Cardiac fibroblast (primary cell): ENCODE measurements around the gene HIPK2.

ENCODE experiments used
- DNase-seq, 2 donors: peaks; one replicate each; pipeline versions ENCODE4 v3.0.0 to v3.0.0-alpha.2; 2010; ENCODE audit warnings: low read depth in 2 of 2
- H3K4me3 ChIP-seq, 2 donors: replicated peaks in 1 of 2; 1 replicate in 1 of 2; 2 replicates in 1 of 2; pipeline ENCODE4 v1.5.1; 2011; ENCODE audit warnings: low read depth in 2 of 2, low read length in 2 of 2, mild to moderate bottlenecking in 2 of 2, moderate library complexity in 1 of 2
- TF ChIP-seq, protein P1 (sequence below): IDR thresholded peaks from one replicate; pipeline ENCODE4 v1.5.1; 2011; ENCODE audit warnings: low read depth, mild to moderate bottlenecking, low read length, inconsistent platforms

Gene HIPK2

GRCh38 chr7:139576179-139576973 lies 201.4 kb downstream of the HIPK2 start:
- no peak overlapping the region for H3K4me3 ChIP-seq
- TF ChIP-seq, protein P1, sequence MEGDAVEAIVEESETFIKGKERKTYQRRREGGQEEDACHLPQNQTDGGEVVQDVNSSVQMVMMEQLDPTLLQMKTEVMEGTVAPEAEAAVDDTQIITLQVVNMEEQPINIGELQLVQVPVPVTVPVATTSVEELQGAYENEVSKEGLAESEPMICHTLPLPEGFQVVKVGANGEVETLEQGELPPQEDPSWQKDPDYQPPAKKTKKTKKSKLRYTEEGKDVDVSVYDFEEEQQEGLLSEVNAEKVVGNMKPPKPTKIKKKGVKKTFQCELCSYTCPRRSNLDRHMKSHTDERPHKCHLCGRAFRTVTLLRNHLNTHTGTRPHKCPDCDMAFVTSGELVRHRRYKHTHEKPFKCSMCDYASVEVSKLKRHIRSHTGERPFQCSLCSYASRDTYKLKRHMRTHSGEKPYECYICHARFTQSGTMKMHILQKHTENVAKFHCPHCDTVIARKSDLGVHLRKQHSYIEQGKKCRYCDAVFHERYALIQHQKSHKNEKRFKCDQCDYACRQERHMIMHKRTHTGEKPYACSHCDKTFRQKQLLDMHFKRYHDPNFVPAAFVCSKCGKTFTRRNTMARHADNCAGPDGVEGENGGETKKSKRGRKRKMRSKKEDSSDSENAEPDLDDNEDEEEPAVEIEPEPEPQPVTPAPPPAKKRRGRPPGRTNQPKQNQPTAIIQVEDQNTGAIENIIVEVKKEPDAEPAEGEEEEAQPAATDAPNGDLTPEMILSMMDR, result no peak
- no peak for DNase-seq

DNA sequence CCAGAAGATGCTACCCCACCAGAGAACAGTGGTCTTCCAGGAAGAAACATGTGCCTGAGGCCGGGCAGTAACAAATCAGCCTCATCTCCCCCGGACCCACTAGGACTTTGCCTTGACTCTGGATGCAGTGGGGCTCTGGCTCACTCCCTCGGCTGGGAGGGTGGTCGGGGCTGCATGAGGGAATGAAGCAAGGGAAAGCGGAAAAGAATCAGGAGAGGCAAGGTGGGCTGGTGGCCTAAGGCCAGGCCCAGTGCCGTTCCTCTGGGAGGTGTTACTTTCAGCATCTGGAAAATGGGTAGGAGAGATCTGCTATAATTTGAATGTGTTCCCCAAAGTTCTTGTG lies 202.5 kb downstream of the HIPK2 start:
- TF ChIP-seq, protein P1, result no peak
- H3K4me3 ChIP-seq, result no peak overlapping the region
- no peak for DNase-seq

GRCh38 chr7:139574618-139575337 lies 203.0 kb downstream of the HIPK2 start:
- TF ChIP-seq, protein P1, result no peak
- no peak for DNase-seq
- H3K4me3 ChIP-seq, result no peak overlapping the region

DNA sequence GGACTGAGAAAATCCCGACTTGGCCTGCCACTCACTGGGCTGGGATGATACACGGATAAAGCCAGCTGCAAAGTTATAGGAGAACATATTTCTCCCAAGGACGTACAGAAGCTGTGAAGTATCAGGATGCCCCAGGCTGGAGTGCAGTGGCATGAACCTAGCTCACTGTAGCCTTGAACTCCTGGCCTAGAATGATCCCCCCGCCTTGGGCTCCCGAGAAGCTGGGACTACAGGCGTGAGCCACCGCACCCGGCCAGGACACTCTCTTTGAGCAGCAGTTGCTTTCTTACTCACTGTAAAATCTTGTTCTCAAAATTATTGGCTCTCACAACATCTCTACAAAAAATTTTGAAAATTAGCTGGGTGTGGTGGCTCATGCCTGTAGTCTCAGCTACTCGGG lies 203.9 kb downstream of the HIPK2 start:
- no peak overlapping the region for H3K4me3 ChIP-seq
- DNase-seq, result no peak
- TF ChIP-seq, protein P1, result no peak

DNA sequence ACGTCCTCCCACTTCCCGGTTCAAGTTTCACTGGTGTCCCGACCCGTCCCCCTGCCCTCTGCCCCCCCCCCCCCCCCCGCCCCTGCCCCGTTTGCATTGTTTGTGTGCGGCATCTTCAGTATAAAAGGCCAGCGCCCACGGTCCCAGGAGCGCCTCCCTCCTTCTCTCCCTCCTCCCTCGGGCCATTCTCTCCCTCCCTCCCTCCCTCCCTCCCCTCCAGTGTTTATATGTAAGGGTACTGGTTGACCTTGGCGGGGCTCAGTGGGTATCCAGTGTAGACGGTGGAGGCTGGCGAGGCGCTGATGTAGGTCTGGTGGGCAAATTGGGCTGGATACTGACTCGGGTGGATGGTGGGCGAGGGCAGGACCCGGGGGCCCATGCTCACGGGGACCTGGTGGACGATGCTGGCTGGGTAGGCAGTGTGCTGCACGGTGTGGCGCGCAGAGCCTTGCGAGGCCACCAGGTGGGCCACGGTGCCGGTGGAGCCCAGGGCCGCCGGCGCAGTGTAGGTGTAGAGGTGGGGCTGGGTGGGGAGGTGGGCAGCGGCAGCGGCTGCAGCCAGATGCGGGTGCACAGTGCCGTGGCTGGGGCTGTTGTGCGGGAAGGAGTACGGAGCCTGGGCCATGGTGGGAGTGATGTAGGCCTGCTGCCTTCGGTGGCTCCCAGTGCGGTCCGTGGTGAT lies 205.0 kb downstream of the HIPK2 start:
- H3K4me3 ChIP-seq, result no peak overlapping the region
- TF ChIP-seq, protein P1, result no peak
- no peak for DNase-seq

DNA sequence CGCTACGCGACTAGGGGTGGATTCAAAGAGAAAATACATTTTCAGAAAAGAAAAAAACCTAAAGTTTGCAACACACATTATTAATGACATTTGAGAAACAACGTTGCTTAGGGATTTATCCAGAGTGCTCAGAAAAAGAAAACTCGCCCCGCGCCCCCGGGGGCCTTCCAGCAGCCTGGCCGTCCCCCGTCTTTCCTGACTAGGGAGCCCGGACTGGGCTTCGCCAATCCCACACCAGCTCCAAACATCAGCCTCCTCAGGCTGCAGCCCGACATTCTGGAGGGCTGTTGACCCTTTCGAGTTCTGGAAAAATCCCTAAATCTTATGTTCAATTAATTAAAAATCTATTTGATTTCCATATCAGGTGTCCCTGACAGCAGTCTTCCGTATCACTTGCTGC lies 205.7 kb downstream of the HIPK2 start:
- no peak overlapping the region for H3K4me3 ChIP-seq
- TF ChIP-seq, protein P1, result no peak
- no peak for DNase-seq
